SU-DHL-6 (cell line): ENCODE measurements around the gene ITPR1.

Source experiments
- H2AFZ ChIP-seq: fragments of 200-600 bp; sonication (generic); 2 replicates; pipeline ENCODE4 v1.6.1; 2014; ENCODE audit warnings: low read depth, mild to moderate bottlenecking, moderate library complexity, mixed read lengths, antibody characterized with exemption, low read length; ENCODE audit not compliant: severe bottlenecking
- H3F3A ChIP-seq: fragments of 200-600 bp; shearing (Covaris generic); 2 replicates; pipeline ENCODE4 v1.6.0; 2016; ENCODE audit warnings: antibody characterized with exemption, mild to moderate bottlenecking; ENCODE audit not compliant: insufficient read depth
- H3K27ac ChIP-seq: fragments of 200-600 bp; sonication (generic); 2 replicates; pipeline ENCODE4 v1.5.1; 2016; ENCODE audit warnings: low read depth, mild to moderate bottlenecking, low read length, moderate library complexity, mixed read lengths
- H3K27me3 ChIP-seq: fragments of 200-600 bp; sonication (generic), shearing (Covaris generic); 2 replicates; pipeline ENCODE4 v1.6.0; 2014; ENCODE audit warnings: mild to moderate bottlenecking, low read length
- H3K36me3 ChIP-seq: fragments of 200-600 bp; sonication (generic); 2 replicates; pipeline ENCODE4 v1.6.1; 2014; ENCODE audit warnings: mild to moderate bottlenecking, low read length, mixed read lengths
- H3K4me2 ChIP-seq: fragments of 300-600, 200-600 bp; shearing (Covaris generic), sonication (generic); 2 replicates; pipeline ENCODE4 v1.6.0; 2014; ENCODE audit warnings: low read length, low read depth, mild to moderate bottlenecking; ENCODE audit not compliant: poor library complexity, severe bottlenecking
- H3K4me3 ChIP-seq: fragments of 200-600 bp; sonication (generic); 2 replicates; pipeline ENCODE4 v1.5.1; 2014; ENCODE audit warnings: antibody characterized with exemption, low read length, mild to moderate bottlenecking, mixed read lengths; ENCODE audit not compliant: insufficient read depth, poor library complexity, severe bottlenecking
- H3K79me2 ChIP-seq: fragments of 200-600 bp; sonication (generic); 2 replicates; pipeline ENCODE4 v1.6.1; 2014; ENCODE audit warnings: mild to moderate bottlenecking, low read length, moderate library complexity; ENCODE audit not compliant: insufficient read depth
- H3K9ac ChIP-seq: fragments of 200-600 bp; sonication (generic); 2 replicates; pipeline ENCODE4 v1.7.0; 2014; ENCODE audit warnings: mild to moderate bottlenecking, low read length
- H3K9me2 ChIP-seq: fragments of 200-600 bp; sonication (generic); replicated peaks from 2 replicates; pipeline ENCODE4 v1.6.1; 2014; ENCODE audit warnings: low read length; ENCODE audit not compliant: insufficient read depth
- H3K9me3 ChIP-seq: fragments of 200-600 bp; sonication (generic); 2 replicates; pipeline ENCODE4 v1.6.1; 2014; ENCODE audit warnings: low read length, mixed read lengths; ENCODE audit not compliant: insufficient read depth
- H4K20me1 ChIP-seq: fragments of 200-600 bp; sonication (generic); 2 replicates; pipeline ENCODE4 v1.6.1; 2014; ENCODE audit warnings: low read depth, mild to moderate bottlenecking, antibody characterized with exemption, low read length, moderate library complexity, mixed read lengths
- CTCF ChIP-seq: fragments of 200-600 bp; sonication (generic); IDR thresholded peaks from one replicate; pipeline ENCODE4 v1.5.1; 2017; ENCODE audit warnings: antibody characterized with exemption, mild to moderate bottlenecking, low read length, moderate library complexity; ENCODE audit not compliant: insufficient read depth, poor library complexity, severe bottlenecking
- EZH2phosphoT487 ChIP-seq: fragments of 200-600 bp; sonication (generic), shearing (Covaris generic); conservative IDR thresholded peaks from 2 replicates; pipeline ENCODE4 v1.6.1; 2018; ENCODE audit warnings: mild to moderate bottlenecking, antibody characterized with exemption, low read length, moderate library complexity, mixed read lengths

Gene ITPR1

GRCh38 chr3:4719046-4719501 is 225.9 kb downstream of the ITPR1 start:
- no peaks in the 10 kb centered on the region for H3K79me2 ChIP-seq
- H3K36me3 ChIP-seq = no peaks in the 10 kb centered on the region
- H2AFZ ChIP-seq = no peak overlapping the region
- H3K9ac ChIP-seq = no peak overlapping the region
- no peaks in the 10 kb centered on the region for H3K27me3 ChIP-seq
- TF ChIP-seq CTCF = no peak
- no peak for TF ChIP-seq EZH2phosphoT487
- H4K20me1 ChIP-seq = no peaks in the 10 kb centered on the region
- H3K9me3 ChIP-seq = no peaks in the 10 kb centered on the region
- H3K9me2 ChIP-seq = no peaks in the 10 kb centered on the region
- H3K4me2 ChIP-seq = no peak overlapping the region
- no peak overlapping the region for H3K27ac ChIP-seq
- no peaks in the 10 kb centered on the region for H3F3A ChIP-seq
- H3K4me3 ChIP-seq = no peak overlapping the region

GRCh38 chr3:4720316-4721075 is 227.3 kb downstream of the ITPR1 start:
- no peaks in the 10 kb centered on the region for H3K36me3 ChIP-seq
- H3K79me2 ChIP-seq = no peaks in the 10 kb centered on the region
- no peak overlapping the region for H3K27ac ChIP-seq
- H3K4me3 ChIP-seq = no peak overlapping the region
- TF ChIP-seq CTCF (no peak), EZH2phosphoT487 (no peak)
- no peaks in the 10 kb centered on the region for H3F3A ChIP-seq
- H4K20me1 ChIP-seq = no peaks in the 10 kb centered on the region
- no peaks in the 10 kb centered on the region for H3K9me2 ChIP-seq
- no peaks in the 10 kb centered on the region for H3K9me3 ChIP-seq
- H3K27me3 ChIP-seq = no peaks in the 10 kb centered on the region
- H3K4me2 ChIP-seq = no peak overlapping the region
- H2AFZ ChIP-seq = no peak overlapping the region
- no peak overlapping the region for H3K9ac ChIP-seq

- Histone ChIP-seq H3K9ac (no peak overlapping the region), H4K20me1 (no peaks in the 10 kb centered on the region), H3K27ac (no peak overlapping the region), H3K79me2 (no peaks in the 10 kb centered on the region), H3K27me3 (no peaks in the 10 kb centered on the region), H3K36me3 (no peaks in the 10 kb centered on the region), H3K4me3 (no peak overlapping the region), H2AFZ (no peak overlapping the region), H3K9me2 (no peaks in the 10 kb centered on the region), H3K9me3 (no peaks in the 10 kb centered on the region), H3K4me2 (no peak overlapping the region), H3F3A (no peaks in the 10 kb centered on the region)
- TF ChIP-seq EZH2phosphoT487 (no peak), CTCF (no peak)
Observed at GRCh38 chr3:4721511-4721911, 228.4 kb downstream of the ITPR1 start.
